ENCODE measurements around the gene PTPRQ.

- no peak for TF ChIP-seq CTCF (IDR thresholded peaks at IDR 0.05)
- TF ChIP-seq POLR2A (IDR thresholded peaks at IDR 0.05): no peak
Measured at GRCh38 chr12:80707126-80707829, 263.2 kb downstream of the PTPRQ start, which contains the start of gene MYF6.
